ENCODE data around the gene TMEM214. TPM values are rescaled to one million over a fixed set of nuclear protein-coding genes. Genes with fewer than 3 reads are reported as not detected.
A peak's percentile ranks its signal among the peaks of the same experiment; 100 is the strongest.
"Not testable (repeated sequence)": the region's sequence is repeated elsewhere in the genome, so short reads cannot be mapped to it uniquely, and the experiment has no call there.

The TMEM214 gene
- total RNA-seq, 1 experiment from 2014 or later, result 99.8 TPM

- no peak for DNase-seq (ENCODE audit: low read depth)
These were observed 38.0 kb downstream of the TMEM214 start for GRCh38 chr2:27070653-27071276.

- peak; percentile 93 for DNase-seq (ENCODE audit: low read depth)
These were observed 38.7 kb downstream of the TMEM214 start, which contains the start of gene OST4 for GRCh38 chr2:27071277-27071989. Gene OST4, minus strand, starts transcription at chr2:27071654.

- DNase-seq (ENCODE audit: low read depth), result peak; percentile 32
These were observed 39.4 kb downstream of the TMEM214 start for GRCh38 chr2:27071990-27072830.

GRCh38 chr2:27072920-27073319 lies 40.2 kb downstream of the TMEM214 start:
- no peak for DNase-seq (ENCODE audit: low read depth)

GRCh38 chr2:27073782-27074181 lies 41.0 kb downstream of the TMEM214 start:
- DNase-seq (ENCODE audit: low read depth), result no peak

- peak; percentile 56 for DNase-seq (ENCODE audit: low read depth)
These were observed 42.2 kb downstream of the TMEM214 start for GRCh38 chr2:27074738-27075565.

- not testable (repeated sequence) for DNase-seq (ENCODE audit: low read depth)
These were observed 42.8 kb downstream of the TMEM214 start for GRCh38 chr2:27075566-27075871.

GRCh38 chr2:27076323-27076722 lies 43.6 kb downstream of the TMEM214 start:
- DNase-seq (ENCODE audit: low read depth), result no peak

GRCh38 chr2:27077231-27077630 lies 44.5 kb downstream of the TMEM214 start:
- no peak for DNase-seq (ENCODE audit: low read depth)

- peak; percentile 97 for DNase-seq (ENCODE audit: low read depth)
These were observed 45.8 kb downstream of the TMEM214 start, which contains the start of gene EMILIN1 for GRCh38 chr2:27078267-27079194. Gene EMILIN1, plus strand, starts transcription at chr2:27078615. Its CDS starts 451 bp downstream, at chr2:27079066.

GRCh38 chr2:27079233-27080139 lies 46.7 kb downstream of the TMEM214 start:
- DNase-seq (ENCODE audit: low read depth), result no peak

- DNase-seq (ENCODE audit: low read depth), result no peak
These were observed 47.3 kb downstream of the TMEM214 start for GRCh38 chr2:27080140-27080469.

GRCh38 chr2:27080603-27080936 lies 47.8 kb downstream of the TMEM214 start:
- DNase-seq (ENCODE audit: low read depth), result no peak

GRCh38 chr2:27081984-27082772 lies 49.4 kb downstream of the TMEM214 start:
- no peak for DNase-seq (ENCODE audit: low read depth)

GRCh38 chr2:27082773-27083409 lies 50.1 kb downstream of the TMEM214 start:
- DNase-seq (ENCODE audit: low read depth), result no peak

- no peak for DNase-seq (ENCODE audit: low read depth)
These were observed 50.9 kb downstream of the TMEM214 start for GRCh38 chr2:27083410-27084296.

GRCh38 chr2:27084297-27085061 lies 51.7 kb downstream of the TMEM214 start:
- DNase-seq (ENCODE audit: low read depth), result no peak

All from RPMI7951 (cell line).